HG03064 (cell line): ENCODE measurements around the gene ATP6V1C2.
"Not testable (repeated sequence)": the region's sequence is repeated elsewhere in the genome, so short reads cannot be mapped to it uniquely, and the experiment has no call there.

ENCODE experiments used
- ATAC-seq: cut with Tn5 transposase; IDR thresholded peaks from one replicate; pipeline ENCODE4 v1.9.1; 2021; ENCODE audit warnings: low read depth; ENCODE audit not compliant: unreplicated experiment

Gene ATP6V1C2

GRCh38 chr2:10781746-10782145 lies 60.3 kb downstream of the ATP6V1C2 start:
- no peak for ATAC-seq

- no peak for ATAC-seq
Observed at GRCh38 chr2:10783421-10783820, 62.0 kb downstream of the ATP6V1C2 start.

GRCh38 chr2:10784719-10785118 lies 63.3 kb downstream of the ATP6V1C2 start:
- ATAC-seq: no peak

- ATAC-seq: no peak
Observed at GRCh38 chr2:10785260-10785659, 63.8 kb downstream of the ATP6V1C2 start.

- no peak for ATAC-seq
Observed at GRCh38 chr2:10786240-10786982, 65.0 kb downstream of the ATP6V1C2 start.

- ATAC-seq: no peak
Observed at GRCh38 chr2:10787176-10787968, 65.9 kb downstream of the ATP6V1C2 start.

GRCh38 chr2:10788855-10789254 lies 67.4 kb downstream of the ATP6V1C2 start:
- ATAC-seq: no peak

- ATAC-seq: peak; percentile 86
Observed at GRCh38 chr2:10790228-10790973, 69.0 kb downstream of the ATP6V1C2 start.

GRCh38 chr2:10792001-10792634 lies 70.7 kb downstream of the ATP6V1C2 start:
- no peak for ATAC-seq

GRCh38 chr2:10792660-10793400 lies 71.4 kb downstream of the ATP6V1C2 start:
- ATAC-seq: no peak

- ATAC-seq: no peak
Observed at GRCh38 chr2:10793816-10794215, 72.4 kb downstream of the ATP6V1C2 start.

- ATAC-seq: no peak
Observed at GRCh38 chr2:10794876-10795275, 73.4 kb downstream of the ATP6V1C2 start.

GRCh38 chr2:10795508-10796046 lies 74.1 kb downstream of the ATP6V1C2 start:
- ATAC-seq: no peak

- ATAC-seq: no peak
Observed at GRCh38 chr2:10796703-10797102, 75.3 kb downstream of the ATP6V1C2 start.

- no peak for ATAC-seq
Observed at GRCh38 chr2:10798783-10799182, 77.4 kb downstream of the ATP6V1C2 start.

- no peak for ATAC-seq
Observed at GRCh38 chr2:10800163-10800562, 78.7 kb downstream of the ATP6V1C2 start.

- ATAC-seq: no peak
Observed at GRCh38 chr2:10802657-10803056, 81.2 kb downstream of the ATP6V1C2 start.

- ATAC-seq: not testable (repeated sequence)
Observed at GRCh38 chr2:10805990-10806389, 84.6 kb downstream of the ATP6V1C2 start.

GRCh38 chr2:10806543-10806942 lies 85.1 kb downstream of the ATP6V1C2 start:
- no peak for ATAC-seq
